ENCODE data around the gene AARS2. TPM values are rescaled to one million over a fixed set of nuclear protein-coding genes. Genes with fewer than 3 reads are reported as not detected.
A peak's percentile ranks its signal among the peaks of the same experiment; 100 is the strongest.

Gene AARS2
- total and polyA plus RNA-seq, 9 of the 15 experiments (the other 6 are each of a cell fraction or from before 2014, with no cell fraction given), result 0.97 to 34.0 (median 18.3) TPM

- intact Hi-C loops (cut with micrococcal nuclease) (no loop called here), in situ Hi-C loops (cut with MboI) (no loop called here)
- Histone ChIP-seq H3K36me3 (ENCODE audit: control insufficient read depth, insufficient read depth, low read length) (no peaks in the 10 kb centered on the region), H2AFZ (ENCODE audit: low read depth, low read length) (no peak overlapping the region), H3K9me1 (ENCODE audit: control insufficient read depth, insufficient read depth, low read length) (no peaks in the 10 kb centered on the region), H3K79me2 (ENCODE audit: control insufficient read depth, insufficient read depth, low read length) (no peaks in the 10 kb centered on the region), H3K4me2 (ENCODE audit: insufficient read depth, low read length) (no peak overlapping the region), H3K4me1 (replicated peaks in 1 of 2; ENCODE audit: control insufficient read depth in 2 of 2, insufficient read depth in 2 of 2, low read length in 2 of 2) (peaks cover 0 to 9% of the 10 kb centered on the region in 2 experiments; a peak in 2 of 5 replicates), H3K4me3 (no peak overlapping the region), H3K9me3 (replicated peaks; ENCODE audit: control insufficient read depth, insufficient read depth, low read depth, low read length) (no peaks in the 10 kb centered on the region), H3K27me3 (ENCODE audit: control insufficient read depth in 2 of 2, insufficient read depth in 2 of 2, low read length in 2 of 2) (peaks cover 51 to 86% of the 10 kb centered on the region in 2 experiments), H3K27ac (ENCODE audit: extremely low read depth, low read depth, low read length) (no peak overlapping the region), H4K20me1 (replicated peaks; ENCODE audit: control insufficient read depth, insufficient read depth, low read length) (no peaks in the 10 kb centered on the region; the same call in 1 of the 2 replicates), H3K9ac (ENCODE audit: insufficient read depth in 1 of 2, low read depth in 2 of 2, low read length in 2 of 2) (peak overlapping the region in 1 of 2 experiments; percentile 4; a peak in 1 of 4 replicates)
- DNase-seq (ENCODE audit: extremely low read depth in 1 of 4, low spot score in 3 of 4) (peak in 2 of 4 experiments; percentile 47 to 55), ATAC-seq (peak; percentile 72), FAIRE-seq (peak; percentile 73)
- no TSS peak for BruUV-seq (replicated peaks)
- CTCF ChIA-PET (ENCODE audit: low intra/inter-chr PET ratio), result no interaction called here
- WGBS (ENCODE audit: insufficient coverage, low coverage, missing lambda C conversion rate), result 5% methylated on average over 25 of the region's 25 CpGs
- POLR2A ChIA-PET, result interaction anchor here (0.7 to 5.1 kb wide), 3 partner anchors 11 to 112 kb away, joined by 3 to 20 read pairs (median 6); partner anchors contain the start of gene HSP90AB1
- TF ChIP-seq SIN3A (IDR thresholded peaks at IDR 0.05; ENCODE audit: borderline replicate concordance in 2 of 2, control insufficient read depth in 1 of 2, low read depth in 2 of 2, low read length in 2 of 2) (peak; percentile 77 to 95; a peak in 3 of 4 replicates), MIER1 (IDR thresholded peaks at IDR 0.05; ENCODE audit: low read depth) (peak; percentile 98), SAP30 (IDR thresholded peaks at IDR 0.05; ENCODE audit: borderline replicate concordance, insufficient read depth, low read depth, low read length, poor library complexity, severe bottlenecking) (peak; percentile 29)
- TF ChIP-seq, protein P1, sequence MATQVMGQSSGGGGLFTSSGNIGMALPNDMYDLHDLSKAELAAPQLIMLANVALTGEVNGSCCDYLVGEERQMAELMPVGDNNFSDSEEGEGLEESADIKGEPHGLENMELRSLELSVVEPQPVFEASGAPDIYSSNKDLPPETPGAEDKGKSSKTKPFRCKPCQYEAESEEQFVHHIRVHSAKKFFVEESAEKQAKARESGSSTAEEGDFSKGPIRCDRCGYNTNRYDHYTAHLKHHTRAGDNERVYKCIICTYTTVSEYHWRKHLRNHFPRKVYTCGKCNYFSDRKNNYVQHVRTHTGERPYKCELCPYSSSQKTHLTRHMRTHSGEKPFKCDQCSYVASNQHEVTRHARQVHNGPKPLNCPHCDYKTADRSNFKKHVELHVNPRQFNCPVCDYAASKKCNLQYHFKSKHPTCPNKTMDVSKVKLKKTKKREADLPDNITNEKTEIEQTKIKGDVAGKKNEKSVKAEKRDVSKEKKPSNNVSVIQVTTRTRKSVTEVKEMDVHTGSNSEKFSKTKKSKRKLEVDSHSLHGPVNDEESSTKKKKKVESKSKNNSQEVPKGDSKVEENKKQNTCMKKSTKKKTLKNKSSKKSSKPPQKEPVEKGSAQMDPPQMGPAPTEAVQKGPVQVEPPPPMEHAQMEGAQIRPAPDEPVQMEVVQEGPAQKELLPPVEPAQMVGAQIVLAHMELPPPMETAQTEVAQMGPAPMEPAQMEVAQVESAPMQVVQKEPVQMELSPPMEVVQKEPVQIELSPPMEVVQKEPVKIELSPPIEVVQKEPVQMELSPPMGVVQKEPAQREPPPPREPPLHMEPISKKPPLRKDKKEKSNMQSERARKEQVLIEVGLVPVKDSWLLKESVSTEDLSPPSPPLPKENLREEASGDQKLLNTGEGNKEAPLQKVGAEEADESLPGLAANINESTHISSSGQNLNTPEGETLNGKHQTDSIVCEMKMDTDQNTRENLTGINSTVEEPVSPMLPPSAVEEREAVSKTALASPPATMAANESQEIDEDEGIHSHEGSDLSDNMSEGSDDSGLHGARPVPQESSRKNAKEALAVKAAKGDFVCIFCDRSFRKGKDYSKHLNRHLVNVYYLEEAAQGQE (IDR thresholded peaks at IDR 0.05; ENCODE audit: borderline replicate concordance), result peak; percentile 99
- TF ChIP-seq, protein P1 (CRISPR knock-in tag; IDR thresholded peaks at IDR 0.05; ENCODE audit: low read depth), result peak; percentile 93
- TF ChIP-seq, protein P2, sequence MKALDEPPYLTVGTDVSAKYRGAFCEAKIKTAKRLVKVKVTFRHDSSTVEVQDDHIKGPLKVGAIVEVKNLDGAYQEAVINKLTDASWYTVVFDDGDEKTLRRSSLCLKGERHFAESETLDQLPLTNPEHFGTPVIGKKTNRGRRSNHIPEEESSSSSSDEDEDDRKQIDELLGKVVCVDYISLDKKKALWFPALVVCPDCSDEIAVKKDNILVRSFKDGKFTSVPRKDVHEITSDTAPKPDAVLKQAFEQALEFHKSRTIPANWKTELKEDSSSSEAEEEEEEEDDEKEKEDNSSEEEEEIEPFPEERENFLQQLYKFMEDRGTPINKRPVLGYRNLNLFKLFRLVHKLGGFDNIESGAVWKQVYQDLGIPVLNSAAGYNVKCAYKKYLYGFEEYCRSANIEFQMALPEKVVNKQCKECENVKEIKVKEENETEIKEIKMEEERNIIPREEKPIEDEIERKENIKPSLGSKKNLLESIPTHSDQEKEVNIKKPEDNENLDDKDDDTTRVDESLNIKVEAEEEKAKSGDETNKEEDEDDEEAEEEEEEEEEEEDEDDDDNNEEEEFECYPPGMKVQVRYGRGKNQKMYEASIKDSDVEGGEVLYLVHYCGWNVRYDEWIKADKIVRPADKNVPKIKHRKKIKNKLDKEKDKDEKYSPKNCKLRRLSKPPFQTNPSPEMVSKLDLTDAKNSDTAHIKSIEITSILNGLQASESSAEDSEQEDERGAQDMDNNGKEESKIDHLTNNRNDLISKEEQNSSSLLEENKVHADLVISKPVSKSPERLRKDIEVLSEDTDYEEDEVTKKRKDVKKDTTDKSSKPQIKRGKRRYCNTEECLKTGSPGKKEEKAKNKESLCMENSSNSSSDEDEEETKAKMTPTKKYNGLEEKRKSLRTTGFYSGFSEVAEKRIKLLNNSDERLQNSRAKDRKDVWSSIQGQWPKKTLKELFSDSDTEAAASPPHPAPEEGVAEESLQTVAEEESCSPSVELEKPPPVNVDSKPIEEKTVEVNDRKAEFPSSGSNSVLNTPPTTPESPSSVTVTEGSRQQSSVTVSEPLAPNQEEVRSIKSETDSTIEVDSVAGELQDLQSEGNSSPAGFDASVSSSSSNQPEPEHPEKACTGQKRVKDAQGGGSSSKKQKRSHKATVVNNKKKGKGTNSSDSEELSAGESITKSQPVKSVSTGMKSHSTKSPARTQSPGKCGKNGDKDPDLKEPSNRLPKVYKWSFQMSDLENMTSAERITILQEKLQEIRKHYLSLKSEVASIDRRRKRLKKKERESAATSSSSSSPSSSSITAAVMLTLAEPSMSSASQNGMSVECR (CRISPR knock-in tag; IDR thresholded peaks at IDR 0.05), result peak; percentile 71; the same call in 1 of the 2 replicates
Observed at GRCh38 chr6:44285552-44286284, 27.4 kb downstream of the AARS2 start.
